Mesendoderm (in vitro differentiated cells): ENCODE data around the gene TJP2.

Experiments
- DNase-seq: peaks from one replicate; pipeline ENCODE4 v3.0.0; 2013
- H2AK5ac ChIP-seq: 2 replicates; pipeline ENCODE4 v1.6.1; 2013; ENCODE audit warnings: low read length, inconsistent platforms
- H2BK120ac ChIP-seq: 2 replicates; pipeline ENCODE4 v1.6.1; 2013; ENCODE audit warnings: low read depth, mild to moderate bottlenecking, low read length, moderate library complexity, mixed read lengths
- H2BK15ac ChIP-seq: replicated peaks from 2 replicates; pipeline ENCODE4 v1.6.1; 2013; ENCODE audit warnings: low read depth, mild to moderate bottlenecking, moderate library complexity
- H2BK5ac ChIP-seq: 2 replicates; pipeline ENCODE4 v1.6.1; 2013; ENCODE audit warnings: low read length, inconsistent platforms
- H3K18ac ChIP-seq: 2 replicates; pipeline ENCODE4 v1.6.1; 2013; ENCODE audit warnings: mild to moderate bottlenecking, low read length, mixed read lengths
- H3K23ac ChIP-seq: one replicate; pipeline ENCODE4 v1.6.1; 2013; ENCODE audit warnings: low read length
- H3K27ac ChIP-seq: 2 replicates; pipeline ENCODE4 v1.5.1; 2013; ENCODE audit warnings: low read depth, mild to moderate bottlenecking, inconsistent platforms, low read length, moderate library complexity
- H3K27me3 ChIP-seq: 2 replicates; pipeline ENCODE4 v1.6.1; 2013; ENCODE audit warnings: low read length, control low read depth, mild to moderate bottlenecking, inconsistent platforms; ENCODE audit not compliant: insufficient read depth, poor library complexity
- H3K36me3 ChIP-seq: 2 replicates; pipeline ENCODE4 v1.6.1; 2013; ENCODE audit warnings: low read length, inconsistent platforms; ENCODE audit not compliant: control insufficient read depth, insufficient read depth
- H3K4ac ChIP-seq: one replicate; pipeline ENCODE4 v1.6.1; 2013; ENCODE audit warnings: low read depth, mild to moderate bottlenecking, low read length, moderate library complexity
- H3K4me1 ChIP-seq: 2 replicates; pipeline ENCODE4 v1.6.1; 2013; ENCODE audit warnings: low read depth, low read length, inconsistent platforms; ENCODE audit not compliant: control insufficient read depth
- H3K4me2 ChIP-seq: 2 replicates; pipeline ENCODE4 v1.6.1; 2013; ENCODE audit warnings: low read length
- H3K4me3 ChIP-seq: 2 replicates; pipeline ENCODE4 v1.5.1; 2013; ENCODE audit warnings: mild to moderate bottlenecking, low read length
- H3K56ac ChIP-seq: one replicate; pipeline ENCODE4 v1.6.1; 2013; ENCODE audit warnings: low read length
- H3K79me1 ChIP-seq: 2 replicates; pipeline ENCODE4 v1.6.1; 2013; ENCODE audit warnings: low read length, inconsistent platforms
- H3K79me2 ChIP-seq: 2 replicates; pipeline ENCODE4 v1.6.1; 2013; ENCODE audit warnings: mild to moderate bottlenecking, low read length; ENCODE audit not compliant: control insufficient read depth, insufficient read depth
- H3K9ac ChIP-seq: 2 replicates; pipeline ENCODE4 v1.6.1; 2013; ENCODE audit warnings: low read length, inconsistent platforms
- H4K5ac ChIP-seq: one replicate; pipeline ENCODE4 v1.6.1; 2013; ENCODE audit warnings: low read length
- H4K8ac ChIP-seq: one replicate; pipeline ENCODE4 v1.6.1; 2013; ENCODE audit warnings: low read depth, mild to moderate bottlenecking, control low read depth, low read length, moderate library complexity
- WGBS: extraction: QIAGEN DNeasy Blood & Tissue Kit; methylation state at CpG from one replicate; pipeline ENCODE4 v1.1.7; 2013; ENCODE audit warnings: low lambda C conversion rate, missing lambda C conversion rate; ENCODE audit not compliant: insufficient coverage; ENCODE audit errors: extremely low coverage; 5-methylcytosine and 5-hydroxymethylcytosine counted together

The TJP2 gene

GRCh38 chr9:69202556-69202955 is 28.5 kb downstream of the TJP2 start:
- no peak overlapping the region for H3K27ac ChIP-seq
- H3K9ac ChIP-seq: no peak overlapping the region
- H4K8ac ChIP-seq: no peak overlapping the region
- H3K18ac ChIP-seq: no peak overlapping the region
- H3K36me3 ChIP-seq: no peaks in the 10 kb centered on the region
- peaks cover 17% of the 10 kb centered on the region for H3K4me1 ChIP-seq
- no peak overlapping the region for H3K56ac ChIP-seq
- H2BK120ac ChIP-seq: no peak overlapping the region
- H3K4ac ChIP-seq: no peak overlapping the region
- H3K4me3 ChIP-seq: no peak overlapping the region
- H3K27me3 ChIP-seq: no peaks in the 10 kb centered on the region
- no peak overlapping the region for H2BK5ac ChIP-seq
- no peak for DNase-seq
- peaks cover 11% of the 10 kb centered on the region for H3K79me1 ChIP-seq
- WGBS: no CpG with 5 or more reads among the region's 4 CpGs
- H3K4me2 ChIP-seq: no peak overlapping the region
- H3K79me2 ChIP-seq: peaks cover 19% of the 10 kb centered on the region
- H3K23ac ChIP-seq: no peak overlapping the region
- no peak overlapping the region for H2BK15ac ChIP-seq
- no peak overlapping the region for H2AK5ac ChIP-seq
- H4K5ac ChIP-seq: no peak overlapping the region

- no peak overlapping the region for H3K27ac ChIP-seq
- H4K8ac ChIP-seq: no peak overlapping the region
- no peaks in the 10 kb centered on the region for H3K36me3 ChIP-seq
- H3K56ac ChIP-seq: no peak overlapping the region
- H2BK120ac ChIP-seq: no peak overlapping the region
- H2BK15ac ChIP-seq: no peak overlapping the region
- H2BK5ac ChIP-seq: no peak overlapping the region
- peaks cover 17% of the 10 kb centered on the region for H3K4me1 ChIP-seq
- H3K4ac ChIP-seq: no peak overlapping the region
- H3K18ac ChIP-seq: no peak overlapping the region
- no peaks in the 10 kb centered on the region for H3K27me3 ChIP-seq
- H3K79me2 ChIP-seq: peaks cover 18% of the 10 kb centered on the region
- no peak overlapping the region for H4K5ac ChIP-seq
- H3K79me1 ChIP-seq: peaks cover 13% of the 10 kb centered on the region
- no peak overlapping the region for H3K23ac ChIP-seq
- no peak overlapping the region for H3K4me3 ChIP-seq
- peak overlapping the region; percentile 34 for H2AK5ac ChIP-seq
- WGBS: no CpG with 5 or more reads among the region's 2 CpGs
- no peak overlapping the region for H3K9ac ChIP-seq
- H3K4me2 ChIP-seq: no peak overlapping the region
- DNase-seq: no peak
Measured at GRCh38 chr9:69204326-69204725, 30.2 kb downstream of the TJP2 start.

DNA sequence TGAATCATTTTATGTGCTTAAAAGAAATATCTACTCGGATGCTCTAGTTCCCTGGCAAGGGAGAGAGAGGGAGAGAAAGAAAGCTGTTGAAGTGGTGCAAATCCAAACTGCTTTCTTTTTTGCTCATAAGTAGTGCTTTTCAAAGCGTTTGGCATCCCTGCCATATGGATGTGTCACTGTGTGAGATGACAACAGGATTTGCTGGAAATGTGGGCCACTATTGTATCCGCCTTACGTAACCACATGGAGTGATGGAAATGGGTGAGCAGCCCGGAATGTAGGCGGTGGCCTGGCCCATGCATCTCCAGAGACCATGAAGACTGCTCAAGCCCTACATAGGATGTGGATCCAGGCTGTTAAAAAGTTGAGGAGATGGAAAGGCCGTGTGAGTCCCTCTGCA is 30.8 kb downstream of the TJP2 start:
- no peak overlapping the region for H3K4me2 ChIP-seq
- no peak overlapping the region for H2BK120ac ChIP-seq
- no peak overlapping the region for H3K9ac ChIP-seq
- no peak overlapping the region for H2AK5ac ChIP-seq
- no peaks in the 10 kb centered on the region for H3K36me3 ChIP-seq
- H4K5ac ChIP-seq: no peak overlapping the region
- H3K23ac ChIP-seq: no peak overlapping the region
- H3K4me3 ChIP-seq: no peak overlapping the region
- H3K79me2 ChIP-seq: peaks cover 18% of the 10 kb centered on the region
- WGBS: no CpG with 5 or more reads among the region's 7 CpGs
- no peak overlapping the region for H3K18ac ChIP-seq
- H3K56ac ChIP-seq: no peak overlapping the region
- H2BK5ac ChIP-seq: no peak overlapping the region
- peaks cover 13% of the 10 kb centered on the region for H3K79me1 ChIP-seq
- no peaks in the 10 kb centered on the region for H3K27me3 ChIP-seq
- peaks cover 17% of the 10 kb centered on the region for H3K4me1 ChIP-seq
- H3K4ac ChIP-seq: no peak overlapping the region
- no peak overlapping the region for H3K27ac ChIP-seq
- peak; percentile 49 for DNase-seq
- H2BK15ac ChIP-seq: no peak overlapping the region
- no peak overlapping the region for H4K8ac ChIP-seq

GRCh38 chr9:69206047-69206446 is 32.0 kb downstream of the TJP2 start:
- Histone ChIP-seq H3K4me1 (peaks cover 10% of the 10 kb centered on the region), H3K23ac (no peak overlapping the region), H2BK15ac (no peak overlapping the region), H3K36me3 (no peaks in the 10 kb centered on the region), H2AK5ac (no peak overlapping the region), H3K9ac (no peak overlapping the region), H3K27me3 (no peaks in the 10 kb centered on the region), H3K27ac (no peak overlapping the region), H4K5ac (no peak overlapping the region), H3K56ac (no peak overlapping the region), H2BK5ac (no peak overlapping the region), H3K18ac (no peak overlapping the region), H4K8ac (no peak overlapping the region), H3K4me3 (no peak overlapping the region), H3K4me2 (no peak overlapping the region), H2BK120ac (no peak overlapping the region), H3K4ac (no peak overlapping the region), H3K79me1 (peaks cover 9% of the 10 kb centered on the region), H3K79me2 (peaks cover 9% of the 10 kb centered on the region)
- DNase-seq: no peak
- no CpG with 5 or more reads among the region's 5 CpGs for WGBS

DNA sequence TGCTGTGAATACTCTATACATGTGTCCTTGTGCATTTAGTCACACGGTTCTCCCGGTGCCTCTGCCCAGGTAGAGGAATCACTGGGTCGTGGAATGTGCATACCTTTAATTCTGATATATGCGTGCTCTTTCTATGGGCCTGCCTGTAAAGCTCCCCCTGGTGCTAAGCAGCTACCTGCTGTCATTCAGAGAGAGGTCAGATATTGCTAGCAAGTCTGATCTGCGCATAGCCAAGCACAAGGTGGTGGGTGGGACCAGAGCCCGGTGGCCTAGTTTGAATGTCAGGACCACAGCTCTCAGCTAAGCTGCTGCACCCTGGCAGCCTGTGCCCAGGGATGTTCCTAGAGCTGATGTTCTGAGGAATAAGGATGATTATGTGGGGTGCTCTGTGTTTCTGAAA is 33.4 kb downstream of the TJP2 start:
- Histone ChIP-seq H2BK5ac (no peak overlapping the region), H3K27ac (no peak overlapping the region), H2BK15ac (no peak overlapping the region), H3K4me3 (no peak overlapping the region), H3K18ac (no peak overlapping the region), H3K9ac (no peak overlapping the region), H3K36me3 (no peaks in the 10 kb centered on the region), H2BK120ac (no peak overlapping the region), H3K4me1 (peaks cover 9% of the 10 kb centered on the region), H3K79me1 (peaks cover 4% of the 10 kb centered on the region), H2AK5ac (no peak overlapping the region), H3K4ac (no peak overlapping the region), H3K4me2 (no peak overlapping the region), H3K23ac (no peak overlapping the region), H3K56ac (no peak overlapping the region), H4K8ac (no peak overlapping the region), H4K5ac (no peak overlapping the region), H3K27me3 (no peaks in the 10 kb centered on the region), H3K79me2 (peaks cover 4% of the 10 kb centered on the region)
- no CpG with 5 or more reads among the region's 6 CpGs for WGBS
- peak; percentile 73 for DNase-seq

DNA sequence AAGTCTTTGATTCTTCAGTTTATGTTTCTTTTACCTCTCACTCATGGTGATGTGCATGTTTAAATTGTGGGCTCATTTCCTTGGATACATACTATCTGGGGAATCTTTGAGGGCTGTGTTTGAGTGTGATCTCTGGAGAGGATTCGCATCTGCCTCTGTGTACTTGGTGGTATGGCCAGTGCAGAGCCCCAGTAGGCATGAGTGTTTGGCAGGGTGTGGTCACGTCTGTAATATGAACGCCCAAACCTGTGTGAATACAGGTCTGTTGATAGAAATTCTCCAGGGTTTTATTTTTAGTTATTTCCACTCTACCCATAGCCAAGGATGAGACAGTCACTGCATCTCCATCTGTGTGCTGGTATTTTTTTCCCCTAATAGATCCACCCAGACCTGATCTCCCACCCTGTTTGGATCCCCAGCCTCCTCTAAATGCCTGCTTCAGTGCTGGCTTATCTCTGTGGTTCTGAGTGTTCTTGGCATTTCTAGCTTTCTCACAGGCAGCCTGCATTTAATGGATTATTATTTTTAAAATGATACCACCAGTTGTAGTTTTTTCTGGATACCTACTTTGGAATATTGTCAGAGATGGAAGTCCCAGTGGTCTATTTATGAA is 37.5 kb downstream of the TJP2 start:
- Histone ChIP-seq H2BK5ac (no peak overlapping the region), H3K4me3 (no peak overlapping the region), H4K5ac (no peak overlapping the region), H2BK120ac (no peak overlapping the region), H3K23ac (no peak overlapping the region), H2AK5ac (no peak overlapping the region), H3K9ac (no peak overlapping the region), H3K36me3 (no peaks in the 10 kb centered on the region), H3K4me2 (no peak overlapping the region), H3K18ac (no peak overlapping the region), H3K56ac (no peak overlapping the region), H2BK15ac (no peak overlapping the region), H3K4ac (no peak overlapping the region), H3K27ac (no peak overlapping the region), H3K79me2 (no peaks in the 10 kb centered on the region), H3K4me1 (no peaks in the 10 kb centered on the region), H3K27me3 (no peaks in the 10 kb centered on the region), H4K8ac (no peak overlapping the region), H3K79me1 (peaks cover 2% of the 10 kb centered on the region)
- DNase-seq: no peak
- WGBS: no CpG with 5 or more reads among the region's 3 CpGs
